SU-DHL-6 (cell line): Measurements from ENCODE around the gene ATXN2.

Experiments
- H2AFZ ChIP-seq: fragments of 200-600 bp; sonication (generic); 2 replicates; pipeline ENCODE4 v1.6.1; 2014; ENCODE audit warnings: low read depth, mild to moderate bottlenecking, moderate library complexity, mixed read lengths, antibody characterized with exemption, low read length; ENCODE audit not compliant: severe bottlenecking
- H3F3A ChIP-seq: fragments of 200-600 bp; shearing (Covaris generic); 2 replicates; pipeline ENCODE4 v1.6.0; 2016; ENCODE audit warnings: antibody characterized with exemption, mild to moderate bottlenecking; ENCODE audit not compliant: insufficient read depth
- H3K27ac ChIP-seq: fragments of 200-600 bp; sonication (generic); 2 replicates; pipeline ENCODE4 v1.5.1; 2016; ENCODE audit warnings: low read depth, mild to moderate bottlenecking, low read length, moderate library complexity, mixed read lengths
- H3K27me3 ChIP-seq: fragments of 200-600 bp; sonication (generic), shearing (Covaris generic); 2 replicates; pipeline ENCODE4 v1.6.0; 2014; ENCODE audit warnings: mild to moderate bottlenecking, low read length
- H3K36me3 ChIP-seq: fragments of 200-600 bp; sonication (generic); 2 replicates; pipeline ENCODE4 v1.6.1; 2014; ENCODE audit warnings: mild to moderate bottlenecking, low read length, mixed read lengths
- H3K4me2 ChIP-seq: fragments of 300-600, 200-600 bp; shearing (Covaris generic), sonication (generic); 2 replicates; pipeline ENCODE4 v1.6.0; 2014; ENCODE audit warnings: low read length, low read depth, mild to moderate bottlenecking; ENCODE audit not compliant: poor library complexity, severe bottlenecking
- H3K4me3 ChIP-seq: fragments of 200-600 bp; sonication (generic); 2 replicates; pipeline ENCODE4 v1.5.1; 2014; ENCODE audit warnings: antibody characterized with exemption, low read length, mild to moderate bottlenecking, mixed read lengths; ENCODE audit not compliant: insufficient read depth, poor library complexity, severe bottlenecking
- H3K79me2 ChIP-seq: fragments of 200-600 bp; sonication (generic); 2 replicates; pipeline ENCODE4 v1.6.1; 2014; ENCODE audit warnings: mild to moderate bottlenecking, low read length, moderate library complexity; ENCODE audit not compliant: insufficient read depth
- H3K9ac ChIP-seq: fragments of 200-600 bp; sonication (generic); 2 replicates; pipeline ENCODE4 v1.7.0; 2014; ENCODE audit warnings: mild to moderate bottlenecking, low read length
- H3K9me2 ChIP-seq: fragments of 200-600 bp; sonication (generic); replicated peaks from 2 replicates; pipeline ENCODE4 v1.6.1; 2014; ENCODE audit warnings: low read length; ENCODE audit not compliant: insufficient read depth
- H3K9me3 ChIP-seq: fragments of 200-600 bp; sonication (generic); 2 replicates; pipeline ENCODE4 v1.6.1; 2014; ENCODE audit warnings: low read length, mixed read lengths; ENCODE audit not compliant: insufficient read depth
- H4K20me1 ChIP-seq: fragments of 200-600 bp; sonication (generic); 2 replicates; pipeline ENCODE4 v1.6.1; 2014; ENCODE audit warnings: low read depth, mild to moderate bottlenecking, antibody characterized with exemption, low read length, moderate library complexity, mixed read lengths
- EZH2phosphoT487 ChIP-seq: fragments of 200-600 bp; sonication (generic), shearing (Covaris generic); conservative IDR thresholded peaks from 2 replicates; pipeline ENCODE4 v1.6.1; 2018; ENCODE audit warnings: mild to moderate bottlenecking, antibody characterized with exemption, low read length, moderate library complexity, mixed read lengths
- TF ChIP-seq, protein P1 (sequence below): fragments of 200-600 bp; sonication (generic); IDR thresholded peaks from one replicate; pipeline ENCODE4 v1.5.1; 2017; ENCODE audit warnings: antibody characterized with exemption, mild to moderate bottlenecking, low read length, moderate library complexity; ENCODE audit not compliant: insufficient read depth, poor library complexity, severe bottlenecking

ATXN2 gene

DNA sequence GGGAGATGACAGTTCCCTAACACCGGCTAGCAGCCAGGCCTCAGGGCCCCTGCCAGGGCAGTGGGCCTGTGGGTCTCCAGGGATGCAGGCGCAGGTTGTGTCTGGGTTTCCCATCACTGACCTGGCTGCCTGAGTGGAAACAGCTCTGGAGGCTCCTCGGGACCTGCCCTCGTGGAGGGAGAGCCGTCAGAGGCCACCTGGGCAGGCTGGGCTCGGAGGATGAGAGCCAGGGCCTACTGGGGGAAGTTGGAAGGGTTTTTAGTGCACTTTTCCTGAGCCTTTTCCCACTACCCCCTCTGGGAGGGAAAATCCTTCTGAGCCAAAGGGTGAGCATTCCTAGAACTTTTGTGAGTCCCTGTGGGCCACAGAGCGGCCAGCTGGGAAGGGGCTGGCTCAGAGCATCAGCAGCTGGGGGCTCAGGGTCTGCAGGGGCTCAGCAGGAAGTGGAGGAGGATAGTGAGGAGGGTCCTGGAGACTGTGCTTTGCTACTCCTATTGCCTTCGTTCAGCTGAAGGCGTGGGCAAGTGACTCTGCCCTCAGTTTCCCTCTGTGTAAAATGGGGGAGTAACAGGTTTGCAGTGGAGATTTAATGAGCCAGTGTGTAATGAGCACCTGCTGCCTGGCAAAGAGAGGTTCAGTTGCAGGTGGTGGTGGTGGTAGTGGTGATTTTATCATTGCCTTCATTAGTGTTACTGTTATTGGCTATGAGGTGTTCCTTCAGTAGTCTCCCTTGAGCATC, 191.6 kb downstream of the ATXN2 start:
- 0 out of 2 replicates have a peak, but pooled peaks cover 7% of the 10 kb centered on the region for H4K20me1 ChIP-seq
- H3K79me2 ChIP-seq = peaks cover 66% of the 10 kb centered on the region
- H3K9ac ChIP-seq = peak overlapping the region; percentile 92

DNA sequence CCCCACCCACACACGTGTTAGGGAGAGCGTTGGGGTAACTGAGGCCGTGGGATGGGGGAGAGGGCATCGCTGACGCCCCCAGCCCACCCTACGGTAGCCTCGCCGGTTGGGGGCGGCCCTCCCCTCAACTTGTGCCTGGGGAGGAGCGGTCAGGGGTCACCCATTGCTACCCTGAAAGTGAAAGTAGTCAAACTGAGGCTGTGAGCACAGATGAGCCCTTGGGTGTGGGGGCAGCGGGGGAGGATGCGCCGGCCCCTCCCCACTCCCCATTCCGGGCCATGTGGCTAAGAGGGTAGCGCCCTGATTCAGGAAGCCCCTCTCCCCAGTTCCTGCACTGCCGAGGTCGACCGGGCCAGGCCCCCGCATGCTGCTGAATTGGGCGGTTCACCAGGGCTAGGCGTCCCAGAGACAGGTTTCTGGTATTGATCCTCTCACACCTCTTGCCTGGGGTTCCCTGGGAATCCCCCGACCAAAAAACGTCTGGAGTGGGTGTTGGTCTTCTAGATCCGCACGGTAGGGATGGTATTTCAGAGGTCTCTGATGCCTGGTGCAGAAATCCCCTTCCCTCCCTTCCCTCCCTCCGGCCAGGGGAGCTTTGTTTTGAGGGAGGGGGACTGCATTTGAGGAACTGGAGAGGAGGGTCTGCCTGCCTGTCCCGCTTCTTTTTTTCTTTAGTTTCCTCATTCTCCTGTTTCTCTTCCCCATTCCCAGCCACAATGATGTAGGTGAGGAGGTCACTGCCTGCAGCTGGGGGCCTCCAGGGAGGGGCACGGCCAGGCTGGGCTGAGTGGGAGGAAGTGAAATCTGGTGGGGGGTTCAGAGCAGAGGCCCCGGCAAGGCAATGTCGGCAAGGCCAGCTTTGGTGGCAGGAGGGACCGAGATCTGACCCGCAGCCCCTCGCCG, 192.4 kb downstream of the ATXN2 start:
- H3K27ac ChIP-seq = peak overlapping the region; percentile 81
- H3K9ac ChIP-seq = peak overlapping the region; percentile 92
- peak overlapping the region; percentile 66 for H3K4me3 ChIP-seq
- H3K9me2 ChIP-seq = no peaks in the 10 kb centered on the region
- TF ChIP-seq EZH2phosphoT487 = no peak
- TF ChIP-seq, protein P1, sequence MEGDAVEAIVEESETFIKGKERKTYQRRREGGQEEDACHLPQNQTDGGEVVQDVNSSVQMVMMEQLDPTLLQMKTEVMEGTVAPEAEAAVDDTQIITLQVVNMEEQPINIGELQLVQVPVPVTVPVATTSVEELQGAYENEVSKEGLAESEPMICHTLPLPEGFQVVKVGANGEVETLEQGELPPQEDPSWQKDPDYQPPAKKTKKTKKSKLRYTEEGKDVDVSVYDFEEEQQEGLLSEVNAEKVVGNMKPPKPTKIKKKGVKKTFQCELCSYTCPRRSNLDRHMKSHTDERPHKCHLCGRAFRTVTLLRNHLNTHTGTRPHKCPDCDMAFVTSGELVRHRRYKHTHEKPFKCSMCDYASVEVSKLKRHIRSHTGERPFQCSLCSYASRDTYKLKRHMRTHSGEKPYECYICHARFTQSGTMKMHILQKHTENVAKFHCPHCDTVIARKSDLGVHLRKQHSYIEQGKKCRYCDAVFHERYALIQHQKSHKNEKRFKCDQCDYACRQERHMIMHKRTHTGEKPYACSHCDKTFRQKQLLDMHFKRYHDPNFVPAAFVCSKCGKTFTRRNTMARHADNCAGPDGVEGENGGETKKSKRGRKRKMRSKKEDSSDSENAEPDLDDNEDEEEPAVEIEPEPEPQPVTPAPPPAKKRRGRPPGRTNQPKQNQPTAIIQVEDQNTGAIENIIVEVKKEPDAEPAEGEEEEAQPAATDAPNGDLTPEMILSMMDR = no peak
- H3K27me3 ChIP-seq = no peaks in the 10 kb centered on the region
- peak overlapping the region; percentile 79 for H3K4me2 ChIP-seq
- H2AFZ ChIP-seq = no peak overlapping the region
- H4K20me1 ChIP-seq = 0 out of 2 replicates have a peak, but pooled peaks cover 7% of the 10 kb centered on the region
- H3K36me3 ChIP-seq = no peaks in the 10 kb centered on the region
- peaks cover 26% of the 10 kb centered on the region for H3F3A ChIP-seq
- H3K79me2 ChIP-seq = peaks cover 58% of the 10 kb centered on the region
- H3K9me3 ChIP-seq = no peaks in the 10 kb centered on the region

More for the DNA sequence above, 191.6 kb downstream of the ATXN2 start:
- Histone ChIP-seq H3K9me3 (no peaks in the 10 kb centered on the region), H3K36me3 (no peaks in the 10 kb centered on the region), H3K27me3 (no peaks in the 10 kb centered on the region), H3K9me2 (no peaks in the 10 kb centered on the region), H3K4me3 (peak overlapping the region; percentile 66), H3K4me2 (peak overlapping the region; percentile 79), H3K27ac (peak overlapping the region; percentile 81), H3F3A (peaks cover 26% of the 10 kb centered on the region), H2AFZ (no peak overlapping the region)
- no peak for TF ChIP-seq EZH2phosphoT487
- TF ChIP-seq, protein P1 = no peak

DNA sequence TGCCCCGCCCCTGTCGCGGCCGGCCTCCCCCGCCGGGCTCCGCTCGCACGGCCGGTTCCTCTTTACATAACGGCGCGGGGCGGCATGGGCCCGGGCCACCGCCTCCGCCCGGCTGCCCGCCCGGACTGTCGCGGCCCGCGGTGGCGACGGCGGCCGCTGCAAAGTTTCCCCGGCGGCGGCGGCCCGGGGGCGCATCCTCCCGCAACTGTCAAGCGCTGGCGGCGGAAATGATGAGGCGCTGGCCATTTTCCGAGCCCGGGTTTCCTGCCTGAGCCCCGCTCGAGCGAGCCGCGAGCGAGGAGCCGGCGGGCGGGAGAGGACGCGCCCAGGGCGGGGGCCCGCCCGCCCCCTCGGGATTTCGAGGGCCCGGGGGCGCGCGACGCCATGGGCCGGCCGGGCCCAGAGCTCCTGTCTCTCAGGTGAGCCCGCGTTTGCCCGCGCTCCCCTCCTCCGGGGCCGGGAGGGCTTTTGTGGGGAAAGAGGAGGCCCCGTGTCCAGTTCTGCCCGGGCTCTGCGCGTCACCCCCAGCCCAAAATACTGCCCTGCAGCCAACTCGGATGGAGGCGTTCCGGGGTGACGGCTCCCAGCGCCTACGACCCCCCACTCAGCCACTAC, 193.1 kb downstream of the ATXN2 start, which contains the start of gene SH2B3:
Gene SH2B3, plus strand, starts transcription at position 65 of the 615 bp plus-strand sequence. CDS start 12,223 bp downstream, outside the sequence.
- Histone ChIP-seq H3K4me2 (peak within 1 kb of the TSS; percentile 79), H3K79me2 (peaks cover 50% of the 10 kb centered on the region), H3K4me3 (peak within 1 kb of the TSS; percentile 66), H3K27me3 (no peaks in the 10 kb centered on the region), H3K9ac (peak within 1 kb of the TSS; percentile 92), H3K9me2 (no peaks in the 10 kb centered on the region), H3K27ac (peak within 1 kb of the TSS; percentile 91), H3K9me3 (no peaks in the 10 kb centered on the region), H2AFZ (peak within 1 kb of the TSS; percentile 6), H3F3A (peaks cover 26% of the 10 kb centered on the region), H3K36me3 (no peaks in the 10 kb centered on the region), H4K20me1 (0 out of 2 replicates have a peak, but pooled peaks cover 7% of the 10 kb centered on the region)
- TF ChIP-seq EZH2phosphoT487 = no peak
- TF ChIP-seq, protein P1 = no peak
